ENCODE results near the gene KIAA0040.

Gene KIAA0040

DNA sequence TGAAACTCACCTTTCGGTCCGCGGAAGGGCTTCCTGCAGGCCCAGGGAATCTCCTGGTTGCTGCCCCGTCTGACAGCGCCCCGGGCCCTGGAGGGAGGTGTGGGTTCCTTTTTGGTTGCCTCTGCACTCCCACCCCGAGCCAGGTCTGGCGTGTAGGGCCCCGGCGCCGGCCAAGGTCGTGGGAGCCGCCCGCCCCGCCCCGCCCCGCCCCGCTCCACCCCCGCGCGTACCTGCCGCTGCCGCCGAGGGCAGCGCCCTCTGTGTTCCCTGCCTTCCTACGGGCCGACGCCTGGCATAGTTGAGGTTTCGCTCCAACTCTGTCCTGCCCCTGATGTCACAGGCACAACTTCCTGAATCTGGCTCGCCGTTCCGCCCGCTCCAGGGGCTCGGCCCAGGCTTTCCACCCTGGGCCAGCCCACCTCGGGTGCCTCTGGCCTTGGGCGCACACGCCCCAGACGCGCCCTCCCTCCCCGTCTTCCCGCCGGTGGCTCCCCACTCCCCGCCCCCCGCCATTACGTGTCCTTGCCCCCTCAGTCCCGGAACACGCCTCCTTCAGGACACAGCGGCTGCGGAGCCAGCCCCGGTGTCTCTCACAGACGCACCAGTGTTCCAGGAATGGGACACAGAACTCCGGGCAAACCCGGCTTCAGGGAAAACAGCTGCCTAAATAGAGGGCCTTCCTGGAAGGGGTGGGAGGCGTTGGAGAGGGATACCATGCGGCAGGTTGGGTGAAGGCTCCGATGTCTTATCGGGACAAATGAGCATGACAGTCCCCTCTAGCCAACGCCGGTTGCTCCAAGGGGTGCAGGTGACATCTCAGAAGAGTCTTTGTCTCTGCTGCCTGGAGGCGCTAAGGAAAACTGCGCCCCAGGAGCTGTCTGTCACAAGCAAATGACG is at the start of gene KIAA0040:
Gene KIAA0040, minus strand, starts transcription at position 147 of the 897 bp plus-strand sequence. CDS start 31,763 bp downstream, outside the sequence.
- DNase-seq (peak; percentile 81), ATAC-seq (peak; percentile 77)

DNA sequence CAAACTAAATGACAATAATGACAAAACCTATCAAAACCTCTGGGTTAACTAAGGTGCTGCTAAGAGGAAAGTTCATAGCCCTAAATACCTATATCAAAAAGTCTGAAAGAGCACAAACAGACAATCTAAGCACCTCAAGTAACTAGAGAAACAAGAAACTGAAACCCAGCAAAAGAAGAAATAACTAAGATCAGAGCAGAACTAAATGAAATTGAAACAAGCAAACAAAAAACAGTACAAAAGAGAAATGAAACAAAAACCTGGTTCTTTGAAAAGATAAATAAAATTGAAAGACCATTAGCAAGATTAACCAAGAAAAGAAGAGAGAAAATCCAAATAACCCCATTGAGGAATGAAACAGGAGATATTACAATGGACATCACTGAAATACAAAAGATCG is 44.8 kb upstream of the KIAA0040 start:
- no peak for ATAC-seq
- no peak for DNase-seq

DNA sequence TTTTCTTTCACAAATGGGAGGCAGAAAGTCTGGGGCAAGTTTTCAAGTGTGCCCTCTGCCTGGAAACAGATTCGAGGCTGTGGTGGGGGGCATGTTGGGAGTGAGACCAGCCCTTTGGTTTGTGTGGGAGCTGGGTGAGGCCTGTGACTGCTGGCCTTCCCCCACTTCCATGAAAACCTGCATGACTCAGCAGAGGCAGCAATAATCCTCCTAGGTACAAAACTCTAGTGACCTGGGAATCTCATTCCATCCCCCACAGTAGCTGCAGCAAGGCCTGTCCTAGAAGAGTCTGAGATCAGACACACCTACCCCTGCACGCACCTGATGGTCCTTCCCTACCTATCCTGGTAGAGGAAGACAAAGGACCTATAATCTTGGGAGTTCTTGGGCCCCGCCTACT is 42.1 kb upstream of the KIAA0040 start:
- no peak for ATAC-seq
- no peak for DNase-seq

DNA sequence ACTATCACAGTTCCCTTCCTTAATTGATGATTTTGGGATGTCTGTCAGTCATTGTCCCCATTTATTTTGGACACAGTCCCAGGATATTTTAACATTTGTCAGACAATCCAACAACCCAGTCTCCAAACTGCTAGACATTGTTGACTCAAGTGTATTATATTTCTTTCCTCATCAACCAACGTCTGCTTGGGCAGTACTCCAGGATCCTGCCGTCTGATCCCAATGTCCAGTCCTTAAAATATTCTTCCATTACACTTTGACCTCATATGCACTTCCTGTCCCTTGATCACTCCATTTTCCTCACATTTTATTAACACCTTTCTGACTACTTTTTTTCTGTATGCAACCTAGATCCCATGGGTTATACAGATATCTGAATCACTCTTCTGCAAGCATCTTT is 39.8 kb upstream of the KIAA0040 start:
- ATAC-seq, result no peak
- DNase-seq, result no peak

DNA sequence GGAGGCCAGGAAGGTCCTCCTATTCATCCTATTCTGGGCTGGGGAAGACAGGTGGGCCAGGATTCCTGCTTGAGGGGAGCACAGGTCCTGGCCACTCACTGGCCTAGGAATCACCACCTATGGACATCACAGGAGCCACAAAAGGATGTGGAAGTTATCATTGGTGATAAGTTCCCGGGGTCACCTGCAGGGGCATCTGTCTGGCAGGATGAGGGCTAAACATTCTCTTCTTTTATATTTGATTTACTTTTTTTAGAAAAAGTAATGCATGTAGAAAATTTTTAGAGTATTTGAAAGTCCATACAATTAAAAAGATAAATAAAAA is 33.2 kb upstream of the KIAA0040 start:
- ATAC-seq (no peak), DNase-seq (no peak)

DNA sequence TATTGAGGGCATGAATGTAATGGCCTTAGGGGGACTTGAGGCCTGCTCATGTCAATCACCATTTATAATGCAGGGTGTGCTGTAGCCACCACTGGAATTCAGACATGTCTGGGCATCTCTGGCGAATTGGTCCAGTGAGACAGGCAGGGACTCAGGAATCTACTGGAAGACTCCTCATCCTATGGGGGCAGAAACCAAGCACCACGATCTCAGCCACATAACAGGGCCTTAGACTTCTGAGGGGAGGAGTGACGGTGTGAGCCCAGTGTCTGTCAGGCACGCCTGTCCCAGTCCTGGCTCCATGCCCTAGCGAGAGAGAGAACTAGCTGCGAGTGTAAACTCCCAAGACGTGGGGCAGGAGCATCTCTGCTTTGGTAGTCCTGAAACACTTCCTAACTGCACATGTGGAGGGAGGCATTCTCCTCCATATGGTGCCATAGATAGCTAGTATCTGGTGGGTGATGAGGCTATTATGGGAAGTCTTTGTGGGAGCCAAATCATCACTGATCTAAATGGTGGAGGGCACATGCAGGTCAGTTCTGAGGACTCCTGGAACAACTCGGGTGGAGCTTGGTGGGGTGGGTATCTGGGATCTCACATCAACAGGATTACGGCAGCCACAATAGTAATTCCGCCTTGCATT is 29.8 kb upstream of the KIAA0040 start:
- ATAC-seq (no peak), DNase-seq (no peak)

DNA sequence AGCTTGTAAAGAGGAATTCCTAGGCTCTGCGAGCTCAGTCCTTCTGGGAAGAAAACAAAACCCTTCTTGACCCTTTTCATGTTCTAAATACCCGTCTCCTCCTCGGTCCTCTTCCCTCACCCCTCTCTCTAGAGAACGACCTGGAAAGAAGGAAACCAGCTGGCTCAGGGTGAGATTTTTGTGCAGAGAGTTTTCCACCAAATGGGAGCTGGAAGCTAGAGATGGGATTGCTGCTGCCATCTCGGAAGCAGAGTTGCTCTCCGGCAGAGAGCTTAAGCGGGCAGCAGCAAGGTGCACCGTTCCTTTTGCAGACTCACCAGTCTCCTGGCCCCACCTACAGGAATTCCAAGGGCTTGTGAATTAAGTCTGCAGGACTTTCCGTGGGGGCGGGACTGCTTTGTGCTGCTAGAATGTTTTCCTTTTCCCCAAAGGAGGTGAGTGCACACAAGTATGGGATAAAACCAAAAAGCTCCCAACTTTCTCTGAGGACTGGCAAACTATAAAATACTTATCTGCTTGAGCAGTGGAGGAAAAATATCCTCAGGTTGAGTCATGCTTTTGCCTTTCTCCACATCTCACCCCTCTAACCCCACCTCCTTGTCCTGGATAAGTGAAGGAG is 29.1 kb upstream of the KIAA0040 start:
- no peak for ATAC-seq
- no peak for DNase-seq

DNA sequence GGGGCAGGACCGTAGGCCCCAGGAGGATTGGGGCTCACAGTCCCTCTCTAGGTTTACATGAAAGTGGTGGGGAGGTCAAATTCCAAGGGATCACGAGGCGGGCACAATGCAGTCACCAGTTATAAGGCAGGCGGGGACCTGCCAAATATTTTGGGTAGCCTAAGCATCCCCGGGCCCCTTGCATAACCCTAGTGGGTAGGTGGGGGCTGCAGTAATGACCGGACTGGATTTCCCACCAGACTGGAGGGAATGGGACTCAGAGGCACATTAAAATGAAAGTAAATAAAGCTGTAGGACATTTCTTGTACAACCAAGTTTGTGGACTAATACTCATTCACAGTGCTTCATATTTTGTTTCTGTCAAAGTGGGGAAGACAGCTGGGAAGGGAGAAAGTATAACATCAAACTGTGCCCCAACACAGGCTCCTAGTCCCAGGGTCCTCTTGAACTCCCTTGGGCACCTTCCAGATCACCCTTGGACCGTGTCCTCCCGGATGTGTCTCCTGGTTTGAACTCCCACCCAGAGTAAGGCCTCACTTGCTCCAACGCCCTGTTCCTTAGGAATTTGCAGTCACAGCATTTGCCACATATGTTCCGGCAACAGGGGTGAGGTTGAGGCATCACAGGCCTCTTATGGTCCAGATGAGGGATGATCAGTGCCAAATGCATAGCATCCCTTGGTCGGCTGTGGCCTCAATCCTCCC is 28.4 kb upstream of the KIAA0040 start:
- DNase-seq, result no peak
- no peak for ATAC-seq

DNA sequence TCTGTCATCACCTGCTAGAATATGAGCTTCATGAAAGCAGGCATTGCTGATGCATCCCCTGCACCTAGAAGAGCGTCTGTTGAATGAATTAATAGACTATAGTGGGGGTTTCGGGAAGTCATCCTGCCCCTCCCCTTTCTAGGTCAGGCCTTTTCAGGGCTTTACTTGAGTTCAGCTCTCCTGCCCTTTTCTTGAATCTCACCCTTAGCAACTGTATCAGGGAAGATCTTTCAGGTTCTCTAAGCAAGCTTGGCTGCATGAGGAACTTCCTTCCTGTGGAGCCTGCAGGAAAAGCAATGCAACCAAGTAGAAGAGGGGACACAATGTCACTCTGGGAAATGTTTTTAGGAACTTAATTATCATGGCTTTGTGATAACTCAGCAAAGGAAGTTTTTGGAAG is 27.2 kb upstream of the KIAA0040 start:
- DNase-seq, result no peak
- ATAC-seq, result no peak

DNA sequence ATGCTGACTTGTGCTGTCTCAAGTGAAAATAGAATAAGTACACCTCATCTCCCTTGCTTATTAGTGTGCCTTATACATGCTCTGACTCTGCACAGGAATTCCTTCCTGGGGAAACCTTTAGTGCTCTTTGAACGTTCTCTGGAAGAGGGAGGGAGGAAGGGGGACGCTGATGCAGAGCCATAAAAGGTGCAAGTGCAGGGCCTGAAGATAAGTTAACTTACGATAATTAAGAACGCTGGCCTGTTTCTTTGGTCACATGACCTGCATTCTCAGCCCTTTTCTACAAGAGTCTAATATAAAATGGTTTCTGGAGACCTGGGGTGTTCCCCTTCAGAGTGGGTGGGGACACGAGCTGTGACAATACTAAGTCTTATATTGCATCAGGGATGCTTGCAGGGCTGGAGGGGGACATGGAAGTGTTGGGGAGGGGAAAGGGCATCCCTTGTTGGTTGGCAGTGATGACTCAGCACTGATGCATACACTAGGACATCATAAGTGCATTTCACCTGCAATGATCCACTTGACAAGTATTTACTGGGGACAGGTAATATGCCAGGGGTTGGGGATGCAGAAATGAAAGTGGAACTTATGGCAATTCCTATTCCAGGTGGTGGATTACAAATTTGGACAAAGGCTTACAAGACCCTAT is 26.3 kb upstream of the KIAA0040 start:
- ATAC-seq (peak; percentile 23), DNase-seq (no peak)

DNA sequence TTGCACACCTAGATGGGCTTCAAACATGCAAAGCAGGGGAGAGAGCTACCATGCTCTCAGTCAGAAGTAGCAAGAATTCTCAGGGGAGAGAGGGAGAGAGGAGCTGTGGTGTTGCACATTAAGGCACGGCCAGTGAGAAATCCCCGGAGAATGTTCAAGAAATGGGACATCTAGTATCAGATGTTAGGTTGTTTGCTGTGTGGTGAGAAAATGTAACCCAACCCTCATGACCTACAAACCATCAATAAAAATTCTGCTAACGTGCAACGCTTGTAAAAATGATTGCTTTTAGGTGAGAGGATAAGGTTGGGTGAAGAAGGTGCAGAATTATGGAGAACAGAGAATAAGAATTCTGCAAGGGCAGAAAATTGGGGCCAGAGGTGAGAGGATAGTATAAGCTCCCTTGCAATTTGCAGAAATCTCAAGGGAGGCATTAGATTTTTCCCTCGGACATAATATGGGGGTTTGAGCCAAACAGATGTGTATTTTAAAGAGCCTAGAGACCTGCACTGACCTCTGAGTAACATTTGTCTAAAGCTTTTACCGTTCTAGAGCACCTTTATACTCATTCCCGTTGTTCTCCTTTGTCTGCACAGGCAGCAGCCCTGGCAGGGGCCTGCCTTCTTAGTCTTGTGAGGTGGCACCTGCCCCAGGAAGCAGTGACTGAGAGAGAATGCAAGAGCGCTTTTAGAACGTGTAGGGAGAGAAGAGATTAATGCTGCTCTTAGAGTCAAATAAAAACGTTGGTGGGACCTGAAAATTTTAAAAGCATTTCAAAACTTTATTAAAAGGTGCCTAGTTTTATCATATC is 25.4 kb upstream of the KIAA0040 start:
- DNase-seq (no peak), ATAC-seq (no peak)

DNA sequence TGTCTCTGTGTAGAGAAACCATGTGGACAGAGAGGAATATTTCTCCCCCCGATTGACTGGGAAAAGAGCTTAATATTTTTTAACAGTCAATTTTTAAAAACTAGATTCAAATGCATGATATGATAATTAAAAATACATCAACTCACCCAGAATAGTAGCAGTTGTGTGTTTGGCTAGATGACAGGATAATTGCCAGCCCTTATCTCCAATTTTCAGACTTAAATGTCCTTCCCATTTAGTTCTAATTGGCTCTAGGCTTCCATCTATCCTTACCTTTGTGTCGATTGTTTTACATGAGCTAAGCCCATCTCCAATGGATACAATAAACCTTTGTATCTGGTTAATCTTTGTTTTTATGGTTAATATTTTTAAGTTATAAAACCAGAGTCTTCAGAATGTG is 23.9 kb upstream of the KIAA0040 start:
- no peak for ATAC-seq
- DNase-seq, result no peak

DNA sequence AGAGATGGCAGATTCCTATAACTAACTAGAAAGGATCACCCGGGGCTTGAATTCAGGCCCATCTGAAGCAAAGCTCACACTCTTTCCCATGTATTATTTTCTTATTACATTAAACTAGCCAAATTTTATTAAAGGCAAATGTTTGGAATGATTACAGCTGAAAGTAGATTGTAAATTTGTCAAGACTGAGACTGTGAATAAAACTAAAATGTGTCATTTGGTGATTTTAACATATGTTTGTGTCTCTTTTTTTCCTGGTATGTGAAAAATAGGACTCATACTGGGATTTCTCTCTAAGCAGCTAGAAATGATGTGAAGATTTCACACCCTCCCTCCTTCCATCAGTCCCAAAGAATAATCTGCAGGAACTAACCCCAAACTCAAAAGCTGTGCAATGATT is 19.1 kb upstream of the KIAA0040 start:
- ATAC-seq (no peak), DNase-seq (no peak)

DNA sequence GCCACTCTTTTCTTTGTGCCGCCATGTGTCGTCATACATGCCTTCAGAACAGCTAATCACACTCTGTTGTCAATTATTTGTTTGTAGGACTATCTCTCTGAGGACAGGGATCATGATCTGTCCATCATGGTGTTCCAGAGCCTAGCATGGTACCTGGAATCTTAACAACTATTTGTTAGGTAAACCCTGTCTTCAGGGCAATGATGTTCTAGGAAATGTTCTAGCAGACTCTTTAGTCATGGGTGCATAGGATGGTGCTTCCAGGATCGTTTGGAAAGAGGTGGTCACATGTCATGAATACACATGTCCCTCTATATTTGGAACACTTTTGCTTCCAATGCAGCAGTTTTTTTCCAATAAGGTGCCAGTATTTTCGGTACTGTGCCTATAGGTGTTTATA is 18.2 kb upstream of the KIAA0040 start:
- DNase-seq (no peak), ATAC-seq (no peak)

DNA sequence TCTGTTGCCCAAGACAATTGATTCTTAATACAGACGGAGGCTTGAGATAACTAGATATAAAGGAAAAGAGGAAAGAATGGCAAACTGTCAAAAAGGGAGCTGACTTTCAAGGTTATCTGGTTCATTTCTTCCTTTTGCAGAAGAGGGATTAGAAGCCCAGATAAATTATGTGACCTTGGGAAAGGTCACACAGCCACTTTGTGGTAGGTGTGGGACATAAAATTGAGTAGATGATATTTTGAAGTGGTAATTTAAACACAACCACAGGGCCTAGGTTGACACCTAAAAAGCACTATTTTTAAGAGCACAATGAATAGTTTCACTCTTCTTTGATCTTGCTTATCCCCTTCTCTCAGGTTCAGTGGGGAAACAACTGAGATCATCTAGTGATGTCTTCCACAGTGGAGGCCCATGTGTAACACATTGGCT is 16.9 kb upstream of the KIAA0040 start:
- DNase-seq, result no peak
- ATAC-seq, result peak; percentile 93

DNA sequence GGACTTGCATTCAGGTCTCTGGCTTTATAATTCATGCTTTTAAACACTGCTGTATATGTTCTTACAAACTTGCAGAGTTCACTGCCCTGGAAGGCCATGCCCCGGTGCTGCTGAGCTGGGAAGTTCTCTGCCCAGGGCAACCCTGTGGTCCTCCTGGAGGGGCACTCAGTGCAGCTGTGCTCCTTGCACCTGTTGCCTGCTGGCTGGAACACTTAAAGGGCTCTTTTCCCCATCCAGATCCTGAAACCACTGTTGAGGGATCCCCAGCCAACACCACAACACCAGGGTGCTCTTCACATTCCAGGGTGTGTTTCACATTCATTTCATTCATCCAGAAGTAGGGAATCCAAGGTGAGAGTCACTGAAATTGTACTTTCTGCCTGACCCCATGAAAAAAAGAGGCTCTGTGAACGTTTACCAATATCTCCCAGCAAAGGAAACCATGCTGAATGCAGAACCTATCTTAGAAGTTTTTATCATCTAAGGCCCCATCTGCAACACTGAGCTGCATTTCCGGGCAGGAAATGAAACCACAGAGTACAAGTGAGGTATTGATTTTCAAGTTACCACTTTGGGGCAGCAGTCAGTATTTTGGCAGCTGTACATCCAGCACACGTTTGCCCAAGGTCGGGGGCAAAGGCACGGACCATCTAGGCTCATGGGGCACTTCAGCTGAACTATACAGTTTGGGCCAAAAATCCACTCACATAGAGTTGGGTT is 16.4 kb upstream of the KIAA0040 start:
- peak; percentile 31 for DNase-seq
- peak; percentile 68 for ATAC-seq

DNA sequence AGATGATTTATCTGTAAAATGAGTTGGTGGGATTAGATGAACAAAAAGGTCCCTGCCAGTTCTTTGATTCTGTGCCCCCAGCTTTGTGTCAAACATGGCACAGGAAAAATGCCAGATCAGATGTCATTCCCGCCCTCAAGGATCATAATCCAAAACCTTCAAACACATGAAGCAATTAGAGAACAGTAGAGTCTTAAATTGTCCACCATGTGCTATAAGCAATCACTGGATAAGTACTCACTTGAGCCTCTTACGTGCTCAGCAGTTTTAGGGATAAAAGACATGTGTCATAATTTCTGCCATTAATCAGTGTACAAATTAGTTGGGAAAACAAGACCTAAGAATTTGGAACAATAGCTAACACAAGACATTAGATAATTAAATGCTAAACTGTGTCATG is 15.4 kb upstream of the KIAA0040 start:
- ATAC-seq, result no peak

DNA sequence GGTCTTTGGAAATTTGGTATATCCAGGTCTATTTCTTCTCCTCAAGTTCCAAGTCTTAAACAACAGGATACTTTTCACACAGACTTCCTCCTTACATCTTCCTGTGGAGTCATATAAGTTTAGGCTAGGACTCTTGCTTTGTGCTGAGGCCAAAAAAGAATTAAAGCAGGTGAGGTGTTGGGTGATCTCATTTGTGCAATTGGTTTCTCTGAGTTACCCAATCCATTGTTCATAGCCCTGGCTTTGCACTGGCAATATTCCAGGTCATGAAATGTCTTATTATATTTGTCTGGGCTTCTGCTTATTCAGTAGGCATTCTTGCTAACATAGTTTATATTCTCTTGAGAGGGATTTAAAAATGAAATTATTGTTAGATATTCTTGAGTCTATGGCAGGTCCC is 14.1 kb upstream of the KIAA0040 start:
- ATAC-seq, result no peak
- DNase-seq, result no peak

More for the DNA sequence above, 15.4 kb upstream of the KIAA0040 start:
- no peak for DNase-seq

DNA sequence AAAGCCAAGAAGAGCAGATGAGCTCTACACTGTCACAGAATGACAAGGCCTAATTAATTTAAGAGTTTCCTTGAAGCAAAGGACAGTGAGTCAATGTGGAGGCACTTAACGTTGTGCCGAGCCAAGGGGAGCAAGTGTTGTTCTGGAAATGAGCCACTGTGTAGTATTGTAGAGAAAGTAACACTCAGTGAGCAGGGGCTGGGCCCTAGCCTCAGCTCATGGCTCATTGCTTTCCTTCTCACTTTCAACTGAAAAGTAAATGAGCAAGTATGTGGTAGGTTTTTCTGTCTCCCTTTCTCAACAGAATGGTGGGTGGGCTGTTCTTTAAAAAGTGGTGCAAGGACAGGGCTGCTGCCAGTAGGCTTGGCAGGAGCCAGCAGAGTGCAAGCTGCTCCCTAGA is 11.8 kb upstream of the KIAA0040 start:
- DNase-seq (no peak), ATAC-seq (peak; percentile 66)

DNA sequence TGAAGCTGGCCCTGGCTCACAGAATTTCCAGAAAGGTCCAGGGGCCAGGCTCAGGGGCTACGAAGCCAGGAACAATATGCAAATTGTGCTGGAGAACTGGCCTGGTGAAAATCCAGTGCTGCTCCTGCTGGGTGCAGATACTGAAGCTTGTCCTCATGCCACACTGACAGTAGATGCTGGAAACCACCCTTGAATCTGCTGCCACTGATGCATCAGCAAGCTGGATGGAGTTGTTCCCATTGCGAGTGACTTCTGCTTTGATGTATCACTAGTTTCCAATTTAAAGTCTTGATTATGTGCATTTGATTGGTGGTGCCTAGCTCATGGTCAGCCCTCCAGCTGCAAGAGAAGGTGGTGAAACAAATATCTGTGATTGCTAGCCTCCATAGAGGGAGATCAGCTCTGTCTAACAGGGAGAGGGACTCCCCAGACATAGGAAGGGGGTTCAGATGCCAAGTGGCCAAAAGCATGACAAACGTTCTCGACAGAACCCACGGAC is 11.0 kb upstream of the KIAA0040 start:
- DNase-seq (no peak), ATAC-seq (no peak)

Measured in stimulated activated naive CD8-positive, alpha-beta T cell treated with anti-CD3 and anti-CD28 coated beads, Interleukin-15, Interleukin-2, amounts not matched to agents 100 U/mL and 50 U/mL, for 24 hours (primary cell).